PC-9 (cell line): ENCODE data around the gene CIART.

Experiments
- EZH2 ChIP-seq: fragments of 200-600 bp; sonication (generic); IDR thresholded peaks from 2 replicates; pipeline ENCODE4 v1.8.0; 2017; ENCODE audit warnings: antibody characterized with exemption, low read depth
- TF ChIP-seq, protein P1 (sequence below): fragments of 200-600 bp; sonication (generic); conservative IDR thresholded peaks from 2 replicates; pipeline ENCODE4 v1.6.1; 2017; ENCODE audit warnings: mixed run types, antibody characterized with exemption, mild to moderate bottlenecking, moderate library complexity

DNA sequence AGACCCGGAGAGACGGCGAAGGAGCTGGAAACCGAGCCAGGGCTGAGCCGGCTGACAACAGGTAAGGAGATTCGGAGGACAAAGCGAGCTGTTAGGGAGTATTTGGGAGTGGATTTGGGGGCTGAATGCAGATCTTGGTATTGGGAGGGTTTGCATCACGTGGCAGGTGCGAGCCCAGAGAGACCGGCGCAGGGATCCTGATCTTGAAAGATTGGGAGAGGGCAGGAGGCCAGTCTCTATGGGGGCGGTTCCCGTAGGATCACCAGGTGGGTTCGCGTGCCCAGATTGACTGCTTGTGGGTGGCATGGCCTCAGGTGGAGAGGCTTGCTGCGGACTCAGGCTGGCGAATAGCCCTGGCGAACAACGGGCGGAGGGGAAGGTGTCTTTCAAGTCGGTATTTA lies 204 bp downstream of the CIART start:
- TF ChIP-seq, protein P1, sequence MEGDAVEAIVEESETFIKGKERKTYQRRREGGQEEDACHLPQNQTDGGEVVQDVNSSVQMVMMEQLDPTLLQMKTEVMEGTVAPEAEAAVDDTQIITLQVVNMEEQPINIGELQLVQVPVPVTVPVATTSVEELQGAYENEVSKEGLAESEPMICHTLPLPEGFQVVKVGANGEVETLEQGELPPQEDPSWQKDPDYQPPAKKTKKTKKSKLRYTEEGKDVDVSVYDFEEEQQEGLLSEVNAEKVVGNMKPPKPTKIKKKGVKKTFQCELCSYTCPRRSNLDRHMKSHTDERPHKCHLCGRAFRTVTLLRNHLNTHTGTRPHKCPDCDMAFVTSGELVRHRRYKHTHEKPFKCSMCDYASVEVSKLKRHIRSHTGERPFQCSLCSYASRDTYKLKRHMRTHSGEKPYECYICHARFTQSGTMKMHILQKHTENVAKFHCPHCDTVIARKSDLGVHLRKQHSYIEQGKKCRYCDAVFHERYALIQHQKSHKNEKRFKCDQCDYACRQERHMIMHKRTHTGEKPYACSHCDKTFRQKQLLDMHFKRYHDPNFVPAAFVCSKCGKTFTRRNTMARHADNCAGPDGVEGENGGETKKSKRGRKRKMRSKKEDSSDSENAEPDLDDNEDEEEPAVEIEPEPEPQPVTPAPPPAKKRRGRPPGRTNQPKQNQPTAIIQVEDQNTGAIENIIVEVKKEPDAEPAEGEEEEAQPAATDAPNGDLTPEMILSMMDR: no peak
- TF ChIP-seq EZH2: no peak
